ENCODE measurements around the gene NCOA1.

NCOA1 gene

GRCh38 chr2:24658531-24659202 lies 167.6 kb downstream of the NCOA1 start (continued):
- TF ChIP-seq ARNTL (CRISPR knock-in tag; IDR thresholded peaks at IDR 0.05; ENCODE audit: borderline replicate concordance, low read depth): no peak

DNA sequence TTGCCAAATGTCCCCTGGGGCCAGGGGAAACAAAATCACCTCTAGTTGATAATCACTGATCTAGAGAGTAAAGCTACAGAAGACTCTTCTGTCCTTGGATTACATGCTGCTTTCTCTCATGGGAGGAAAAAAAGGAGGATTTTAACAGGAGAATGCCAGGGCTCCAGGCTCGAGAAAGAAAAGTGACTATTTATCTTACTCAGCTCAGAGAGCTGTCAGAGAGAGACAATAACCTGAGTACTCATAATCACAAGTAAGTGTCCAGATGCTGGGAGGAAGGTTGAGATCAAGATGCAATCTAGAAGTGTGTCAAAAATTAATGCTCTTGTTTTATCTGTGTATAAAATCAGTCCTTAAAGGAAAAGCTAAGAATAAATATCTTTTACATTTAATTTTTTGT lies 168.8 kb downstream of the NCOA1 start:
- TF ChIP-seq ISL1 (CRISPR knock-in tag; IDR thresholded peaks at IDR 0.05) (peak; percentile 93), POU6F1 (CRISPR knock-in tag; IDR thresholded peaks at IDR 0.05; ENCODE audit: borderline replicate concordance, low read depth) (no peak), ZC3H10 (CRISPR knock-in tag; IDR thresholded peaks at IDR 0.05) (no peak), TSHZ2 (CRISPR knock-in tag; IDR thresholded peaks at IDR 0.05) (0 out of 2 replicates have a peak, but pooled peaks have one; percentile 35), TCF4 (CRISPR knock-in tag; IDR thresholded peaks at IDR 0.05; ENCODE audit: borderline replicate concordance) (peak; percentile 85), ESRRG (CRISPR knock-in tag; IDR thresholded peaks at IDR 0.05) (peak; percentile 77; the same call in 1 of the 2 replicates)
- ATAC-seq: no peak; the same call in 1 of the 3 replicates

- TF ChIP-seq ZNF8 (CRISPR knock-in tag; IDR thresholded peaks at IDR 0.05) (no peak), POU6F1 (CRISPR knock-in tag; IDR thresholded peaks at IDR 0.05; ENCODE audit: borderline replicate concordance, low read depth) (no peak), CSDC2 (CRISPR knock-in tag; IDR thresholded peaks at IDR 0.05) (no peak), ISL1 (CRISPR knock-in tag; IDR thresholded peaks at IDR 0.05) (no peak), ZC3H10 (CRISPR knock-in tag; IDR thresholded peaks at IDR 0.05) (no peak), TCF4 (CRISPR knock-in tag; IDR thresholded peaks at IDR 0.05; ENCODE audit: borderline replicate concordance) (no peak), PPARA (CRISPR knock-in tag; IDR thresholded peaks at IDR 0.05; ENCODE audit: borderline replicate concordance) (no peak), OSR1 (CRISPR knock-in tag; IDR thresholded peaks at IDR 0.05) (no peak), ZNF70 (CRISPR knock-in tag; IDR thresholded peaks at IDR 0.05) (no peak), ARNTL (CRISPR knock-in tag; IDR thresholded peaks at IDR 0.05; ENCODE audit: borderline replicate concordance, low read depth) (no peak), BACH2 (CRISPR knock-in tag; IDR thresholded peaks at IDR 0.05; ENCODE audit: borderline replicate concordance) (no peak), ZFP30 (CRISPR knock-in tag; IDR thresholded peaks at IDR 0.05) (no peak), ZNF565 (CRISPR knock-in tag; conservative IDR thresholded peaks at IDR 0.05; ENCODE audit: low read depth) (no peak), TOX (CRISPR knock-in tag; IDR thresholded peaks at IDR 0.05; ENCODE audit: borderline replicate concordance) (no peak), GLIS3 (CRISPR knock-in tag; IDR thresholded peaks at IDR 0.05) (no peak), ZFP3 (CRISPR knock-in tag; IDR thresholded peaks at IDR 0.05) (no peak), RARB (CRISPR knock-in tag; IDR thresholded peaks at IDR 0.05) (no peak)
- TF ChIP-seq, protein P1, sequence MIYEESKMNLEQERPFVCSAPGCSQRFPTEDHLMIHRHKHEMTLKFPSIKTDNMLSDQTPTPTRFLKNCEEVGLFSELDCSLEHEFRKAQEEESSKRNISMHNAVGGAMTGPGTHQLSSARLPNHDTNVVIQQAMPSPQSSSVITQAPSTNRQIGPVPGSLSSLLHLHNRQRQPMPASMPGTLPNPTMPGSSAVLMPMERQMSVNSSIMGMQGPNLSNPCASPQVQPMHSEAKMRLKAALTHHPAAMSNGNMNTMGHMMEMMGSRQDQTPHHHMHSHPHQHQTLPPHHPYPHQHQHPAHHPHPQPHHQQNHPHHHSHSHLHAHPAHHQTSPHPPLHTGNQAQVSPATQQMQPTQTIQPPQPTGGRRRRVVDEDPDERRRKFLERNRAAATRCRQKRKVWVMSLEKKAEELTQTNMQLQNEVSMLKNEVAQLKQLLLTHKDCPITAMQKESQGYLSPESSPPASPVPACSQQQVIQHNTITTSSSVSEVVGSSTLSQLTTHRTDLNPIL (CRISPR knock-in tag; IDR thresholded peaks at IDR 0.05; ENCODE audit: low read depth): no peak
- TF ChIP-seq, protein P2, sequence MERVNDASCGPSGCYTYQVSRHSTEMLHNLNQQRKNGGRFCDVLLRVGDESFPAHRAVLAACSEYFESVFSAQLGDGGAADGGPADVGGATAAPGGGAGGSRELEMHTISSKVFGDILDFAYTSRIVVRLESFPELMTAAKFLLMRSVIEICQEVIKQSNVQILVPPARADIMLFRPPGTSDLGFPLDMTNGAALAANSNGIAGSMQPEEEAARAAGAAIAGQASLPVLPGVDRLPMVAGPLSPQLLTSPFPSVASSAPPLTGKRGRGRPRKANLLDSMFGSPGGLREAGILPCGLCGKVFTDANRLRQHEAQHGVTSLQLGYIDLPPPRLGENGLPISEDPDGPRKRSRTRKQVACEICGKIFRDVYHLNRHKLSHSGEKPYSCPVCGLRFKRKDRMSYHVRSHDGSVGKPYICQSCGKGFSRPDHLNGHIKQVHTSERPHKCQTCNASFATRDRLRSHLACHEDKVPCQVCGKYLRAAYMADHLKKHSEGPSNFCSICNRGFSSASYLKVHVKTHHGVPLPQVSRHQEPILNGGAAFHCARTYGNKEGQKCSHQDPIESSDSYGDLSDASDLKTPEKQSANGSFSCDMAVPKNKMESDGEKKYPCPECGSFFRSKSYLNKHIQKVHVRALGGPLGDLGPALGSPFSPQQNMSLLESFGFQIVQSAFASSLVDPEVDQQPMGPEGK (CRISPR knock-in tag; IDR thresholded peaks at IDR 0.05; ENCODE audit: borderline replicate concordance): no peak
- TF ChIP-seq, protein P3, sequence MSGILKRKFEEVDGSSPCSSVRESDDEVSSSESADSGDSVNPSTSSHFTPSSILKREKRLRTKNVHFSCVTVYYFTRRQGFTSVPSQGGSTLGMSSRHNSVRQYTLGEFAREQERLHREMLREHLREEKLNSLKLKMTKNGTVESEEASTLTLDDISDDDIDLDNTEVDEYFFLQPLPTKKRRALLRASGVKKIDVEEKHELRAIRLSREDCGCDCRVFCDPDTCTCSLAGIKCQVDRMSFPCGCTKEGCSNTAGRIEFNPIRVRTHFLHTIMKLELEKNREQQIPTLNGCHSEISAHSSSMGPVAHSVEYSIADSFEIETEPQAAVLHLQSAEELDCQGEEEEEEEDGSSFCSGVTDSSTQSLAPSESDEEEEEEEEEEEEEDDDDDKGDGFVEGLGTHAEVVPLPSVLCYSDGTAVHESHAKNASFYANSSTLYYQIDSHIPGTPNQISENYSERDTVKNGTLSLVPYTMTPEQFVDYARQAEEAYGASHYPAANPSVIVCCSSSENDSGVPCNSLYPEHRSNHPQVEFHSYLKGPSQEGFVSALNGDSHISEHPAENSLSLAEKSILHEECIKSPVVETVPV (CRISPR knock-in tag; IDR thresholded peaks at IDR 0.05): no peak
- ATAC-seq: no peak
These were observed 176.5 kb downstream of the NCOA1 start for GRCh38 chr2:24667542-24667941.

All from SK-N-SH treated with all-trans-retinoic acid at 6 μM for 48 hours (cell line).